Panc1 (cell line): ENCODE data around the gene AGT.

Experiments
- CTCF ChIP-seq: fragments of 450-650 bp; IDR thresholded peaks from 2 replicates; pipeline ENCODE4 v1.5.1; 2017; ENCODE audit warnings: mild to moderate bottlenecking
- POLR2AphosphoS5 ChIP-seq: IDR thresholded peaks from 2 replicates; pipeline ENCODE4 v1.6.1; 2012; ENCODE audit warnings: mild to moderate bottlenecking, low read depth, low read length, moderate library complexity
- REST ChIP-seq, 2 experiments: IDR thresholded peaks; 2 replicates each; pipeline ENCODE4 v1.6.1; 2011 to 2012; ENCODE audit warnings: low read depth in 2 of 2, control low read depth in 1 of 2, low read length in 1 of 2, mild to moderate bottlenecking in 1 of 2, moderate library complexity in 1 of 2; ENCODE audit not compliant: insufficient read depth in 1 of 2
- SIN3A ChIP-seq: IDR thresholded peaks from 2 replicates; pipeline ENCODE4 v1.6.1; 2012; ENCODE audit warnings: low read depth, mild to moderate bottlenecking, low read length, moderate library complexity, borderline replicate concordance; ENCODE audit not compliant: insufficient read depth

GRCh38 chr1:230749150-230749549, 35.2 kb upstream of the AGT start:
- no peak for TF ChIP-seq REST (IDR thresholded peaks at IDR 0.05; ENCODE audit: insufficient read depth in 1 of 2, low read depth in 2 of 2, low read length in 1 of 2)
- TF ChIP-seq CTCF: no peak
- TF ChIP-seq POLR2AphosphoS5: no peak
- TF ChIP-seq SIN3A: no peak
